PFSK-1 (cell line): ENCODE measurements around the gene VPS37C.

Source experiments
- FOXP2 ChIP-seq: optimal IDR thresholded peaks from 2 replicates; pipeline ENCODE3; 2011; ENCODE audit warnings: borderline replicate concordance, control low read depth, inconsistent platforms; ENCODE audit not compliant: insufficient read depth; ENCODE audit errors: extremely low read length, extremely low read depth
- POLR2AphosphoS5 ChIP-seq: IDR thresholded peaks from 2 replicates; pipeline ENCODE4 v1.6.1; 2012; ENCODE audit warnings: low read depth, mild to moderate bottlenecking, control low read depth, low read length, moderate library complexity
- REST ChIP-seq, 2 experiments: IDR thresholded peaks; 2 replicates each; pipeline versions ENCODE4 v1.6.1 to v1.8.0; 2011 to 2012; ENCODE audit warnings: low read depth in 2 of 2, low read length in 2 of 2, control low read depth in 1 of 2, inconsistent platforms in 1 of 2, mild to moderate bottlenecking in 1 of 2, moderate library complexity in 1 of 2; ENCODE audit not compliant: insufficient read depth in 1 of 2
- SIN3A ChIP-seq: IDR thresholded peaks from 2 replicates; pipeline ENCODE4 v1.6.1; 2012; ENCODE audit warnings: mild to moderate bottlenecking, low read length, moderate library complexity, borderline replicate concordance; ENCODE audit not compliant: insufficient read depth
- TAF1 ChIP-seq: IDR thresholded peaks from 2 replicates; pipeline ENCODE4 v1.6.1; 2012; ENCODE audit warnings: low read length, control low read depth, borderline replicate concordance; ENCODE audit not compliant: insufficient read depth

VPS37C gene

GRCh38 chr11:61133145-61133544 lies 28.1 kb downstream of the VPS37C start:
- TF ChIP-seq SIN3A (no peak), FOXP2 (no peak), REST (IDR thresholded peaks at IDR 0.05; ENCODE audit: insufficient read depth in 1 of 2, low read depth in 2 of 2, low read length in 2 of 2) (no peak), POLR2AphosphoS5 (no peak), TAF1 (no peak)

GRCh38 chr11:61132646-61133045 lies 28.6 kb downstream of the VPS37C start:
- TF ChIP-seq SIN3A, result no peak

- TF ChIP-seq SIN3A (no peak), POLR2AphosphoS5 (no peak), TAF1 (no peak), FOXP2 (no peak), REST (IDR thresholded peaks at IDR 0.05; ENCODE audit: insufficient read depth in 1 of 2, low read depth in 2 of 2, low read length in 2 of 2) (no peak)
These were observed 29.1 kb downstream of the VPS37C start for GRCh38 chr11:61131998-61132555.

- TF ChIP-seq FOXP2 (no peak), TAF1 (no peak), POLR2AphosphoS5 (no peak), SIN3A (no peak), REST (IDR thresholded peaks at IDR 0.05; ENCODE audit: insufficient read depth in 1 of 2, low read depth in 2 of 2, low read length in 2 of 2) (no peak)
These were observed 29.6 kb downstream of the VPS37C start for GRCh38 chr11:61131586-61131985.

- TF ChIP-seq SIN3A, result no peak
These were observed 30.0 kb downstream of the VPS37C start for GRCh38 chr11:61131186-61131585.

- TF ChIP-seq TAF1, result no peak
- TF ChIP-seq REST (IDR thresholded peaks at IDR 0.05; ENCODE audit: insufficient read depth in 1 of 2, low read depth in 2 of 2, low read length in 2 of 2), result no peak
- peak; percentile 72 for TF ChIP-seq FOXP2
- 0 out of 2 replicates have a peak, but pooled peaks have one; percentile 24 for TF ChIP-seq POLR2AphosphoS5
These were observed 31.3 kb downstream of the VPS37C start for GRCh38 chr11:61129639-61130523.
